Activated effector memory CD4-positive, alpha-beta T cell treated with anti-CD3 and anti-CD28 coated beads, Interleukin-2, amount 50 U/mL, for 16 hours (primary cell): ENCODE data around the gene ROR2.
A peak's percentile ranks its signal among the peaks of the same experiment; 100 is the strongest.

ENCODE experiments used
- DNase-seq: peaks from one replicate; pipeline ENCODE4 v3.0.0-alpha.2; 2020

The ROR2 gene

DNA sequence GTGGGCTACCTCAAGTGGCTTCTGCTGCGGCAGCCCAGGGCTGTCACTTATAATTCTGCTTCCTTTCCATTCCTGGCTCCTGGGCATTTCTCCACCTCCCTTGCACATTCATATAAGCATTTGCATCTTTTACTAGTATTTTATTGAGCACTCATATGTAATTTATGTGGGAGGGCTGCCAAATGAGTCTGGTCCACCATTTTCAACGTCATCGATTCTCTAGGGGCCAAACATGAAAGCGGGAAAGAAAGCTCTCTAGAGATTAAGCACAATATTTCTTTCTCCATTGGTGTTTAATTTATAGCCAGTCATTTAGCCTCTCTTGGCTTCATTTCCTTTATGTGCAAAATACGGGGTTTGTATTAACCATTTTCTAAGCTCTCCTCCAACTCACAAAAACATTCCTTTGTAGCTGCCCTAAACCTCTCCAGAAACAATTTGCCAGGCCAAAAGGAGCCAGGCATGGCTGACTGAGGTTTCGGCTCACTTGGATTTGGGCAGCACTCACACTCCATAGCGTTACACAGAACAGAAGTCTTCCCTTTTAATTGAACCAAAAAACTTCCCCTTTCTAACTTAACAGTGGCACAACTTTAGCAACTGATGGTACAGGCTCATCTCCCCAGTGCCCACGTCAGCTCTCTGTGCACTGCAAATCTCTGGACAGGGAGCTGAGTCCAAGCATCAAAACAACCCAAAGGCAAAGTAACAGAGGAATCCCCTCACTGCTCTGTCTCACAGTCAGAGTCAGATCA, 183.5 kb downstream of the ROR2 start:
- no peak for DNase-seq

DNA sequence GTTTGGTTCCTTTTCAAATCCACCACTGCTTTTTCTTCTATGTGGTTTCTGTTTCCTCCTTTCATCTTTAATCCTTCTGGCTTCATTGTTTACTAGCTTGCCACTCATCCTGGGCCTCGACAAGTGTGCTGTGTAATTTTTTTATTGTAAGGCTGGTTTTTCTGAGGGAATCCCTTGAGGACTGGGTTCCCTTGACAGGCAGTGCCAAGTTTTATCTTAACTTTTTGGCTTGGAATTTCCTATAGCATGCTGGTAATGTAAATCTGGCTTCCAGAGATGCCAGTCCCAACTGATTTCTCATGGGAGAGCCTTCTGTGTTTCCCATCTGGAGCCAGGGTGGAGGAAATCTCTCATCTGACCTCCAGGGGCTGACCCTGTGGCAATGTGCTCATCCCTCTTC, 184.7 kb downstream of the ROR2 start:
- DNase-seq: no peak

DNA sequence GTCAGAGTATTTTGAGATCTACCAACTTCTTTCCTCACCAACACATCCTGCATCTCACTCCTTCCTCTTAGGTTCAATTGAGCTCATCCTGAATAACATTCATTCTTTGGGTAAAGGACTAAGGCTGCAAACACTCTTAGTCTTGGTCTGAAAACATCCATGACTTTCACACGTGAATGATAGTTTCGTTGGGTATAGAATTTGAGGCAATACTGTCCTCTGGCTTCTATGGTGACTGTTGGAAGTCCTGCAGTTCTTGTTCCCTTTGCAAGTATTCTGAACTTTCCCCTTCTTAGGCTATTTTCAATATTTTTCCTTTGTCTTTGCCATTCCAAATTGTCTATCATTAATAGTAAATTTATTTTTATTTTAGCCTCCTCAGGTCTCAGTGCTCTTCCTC, 185.4 kb downstream of the ROR2 start:
- no peak for DNase-seq

GRCh38 chr9:91761362-91761761, 188.7 kb downstream of the ROR2 start:
- no peak for DNase-seq

DNA sequence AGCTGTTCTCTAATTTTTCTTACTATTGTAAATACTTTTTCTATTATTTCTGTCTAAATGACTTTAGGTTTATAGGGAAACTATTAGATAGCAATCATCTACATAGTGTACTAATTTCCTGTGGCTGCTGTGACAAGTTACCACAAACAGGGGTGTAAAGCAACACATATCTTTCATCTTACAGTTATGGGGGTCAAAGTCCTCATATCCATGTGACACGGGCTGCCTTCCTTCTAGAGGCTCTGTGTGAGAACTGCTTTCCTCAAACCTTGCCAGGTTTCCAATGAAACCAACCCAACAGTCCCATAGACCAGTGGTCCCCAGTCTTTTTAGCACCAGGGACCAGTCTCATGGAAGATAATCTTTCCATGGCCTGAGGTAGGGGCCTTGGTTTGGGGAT, 189.1 kb downstream of the ROR2 start:
- DNase-seq: no peak

GRCh38 chr9:91758491-91758981, 191.5 kb downstream of the ROR2 start:
- peak; percentile 67 for DNase-seq

- no peak for DNase-seq
Observed at GRCh38 chr9:91757782-91758181, 192.2 kb downstream of the ROR2 start.

- no peak for DNase-seq
Observed at GRCh38 chr9:91756510-91756780, 193.6 kb downstream of the ROR2 start.

DNA sequence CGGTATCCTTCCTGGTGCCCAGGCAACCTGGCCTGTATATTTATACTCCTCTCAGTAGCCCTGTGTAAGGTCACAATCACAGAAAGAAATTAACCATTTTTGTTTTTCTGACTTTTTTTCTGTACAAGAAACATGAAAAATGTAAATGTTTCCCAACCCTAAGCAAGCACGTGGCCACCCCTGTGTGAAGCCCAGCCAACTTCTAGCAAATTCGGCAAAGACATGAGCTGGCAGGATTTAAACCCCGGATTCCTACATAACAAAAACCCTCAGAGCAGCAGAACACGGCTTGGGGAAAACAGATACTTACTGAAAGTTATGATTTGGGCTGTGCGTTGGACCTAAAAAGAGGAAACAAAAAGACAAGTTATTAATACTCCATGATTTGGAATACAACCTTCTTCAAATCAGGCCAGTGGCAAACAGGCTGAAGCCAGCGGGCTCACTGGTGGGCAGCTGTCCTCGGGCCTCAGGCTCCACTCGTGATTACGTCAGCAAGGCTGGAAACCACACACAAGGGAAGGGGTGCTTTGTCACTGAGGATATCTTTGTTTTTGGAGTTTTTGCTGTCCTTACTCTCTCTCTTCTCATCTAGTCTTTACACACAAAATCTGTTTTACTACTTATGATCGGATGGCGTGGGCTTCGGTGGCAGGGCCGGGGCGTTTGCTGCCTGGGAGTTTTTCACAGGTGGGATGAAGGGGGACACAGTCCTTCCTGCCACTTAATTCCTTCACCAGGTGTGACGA, 194.1 kb downstream of the ROR2 start:
- DNase-seq: no peak

GRCh38 chr9:91753711-91754110, 196.3 kb downstream of the ROR2 start:
- no peak for DNase-seq

DNA sequence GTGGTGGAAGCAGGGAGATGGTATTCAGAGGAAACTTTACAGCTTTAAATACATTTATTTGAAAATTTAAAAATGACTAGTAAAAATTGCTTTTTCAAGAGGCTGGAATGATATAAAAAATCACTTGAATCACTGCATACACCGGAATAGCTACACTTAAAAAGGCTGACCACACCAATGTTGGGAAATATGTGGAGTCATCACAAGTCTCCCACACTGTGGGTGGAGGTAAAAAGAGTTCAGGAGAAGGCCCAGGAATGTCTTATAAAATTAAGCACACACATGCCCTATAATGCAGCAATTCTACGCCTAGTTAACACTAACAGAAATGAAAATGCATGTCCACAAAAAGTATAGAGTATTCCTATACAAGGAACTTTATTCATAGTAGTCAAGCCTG, 198.1 kb downstream of the ROR2 start:
- DNase-seq: no peak

DNA sequence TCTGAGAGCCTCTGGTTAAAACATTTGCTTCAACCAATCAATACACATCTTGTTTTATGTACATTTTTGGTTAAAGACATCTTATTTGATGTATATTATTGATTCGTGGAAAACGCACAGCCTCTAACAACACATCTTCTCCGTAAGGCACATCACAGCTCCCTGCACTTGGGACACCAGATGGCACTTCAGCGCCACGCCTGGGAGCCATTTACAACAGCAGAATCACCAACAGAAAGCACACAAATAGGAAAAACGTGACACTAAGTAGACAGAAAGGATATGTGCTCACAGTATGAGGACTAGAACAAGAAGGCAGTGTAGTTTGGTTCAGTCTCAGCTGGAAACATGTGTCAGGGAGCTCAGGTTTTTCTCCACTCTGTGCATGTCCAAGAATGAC, 199.7 kb downstream of the ROR2 start:
- no peak for DNase-seq

DNA sequence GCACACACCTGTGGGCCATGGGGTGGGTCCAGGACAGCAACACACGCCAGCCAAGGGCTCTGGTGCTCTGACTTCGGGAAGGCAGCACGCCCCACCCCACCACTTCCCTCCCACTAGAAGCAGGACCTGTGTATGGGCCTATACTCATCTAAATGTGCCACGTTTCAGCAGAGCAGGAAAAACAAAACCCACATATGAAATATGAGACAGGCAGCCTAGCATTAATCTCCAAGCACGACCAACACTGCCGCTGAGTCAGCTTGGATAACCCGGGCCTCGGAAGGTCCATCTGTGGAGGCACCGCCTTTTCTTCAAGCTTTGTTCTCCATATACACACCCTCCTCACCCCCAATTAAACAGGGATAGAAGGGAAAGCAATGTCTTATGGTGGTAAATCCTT, 203.1 kb downstream of the ROR2 start:
- DNase-seq: no peak

DNA sequence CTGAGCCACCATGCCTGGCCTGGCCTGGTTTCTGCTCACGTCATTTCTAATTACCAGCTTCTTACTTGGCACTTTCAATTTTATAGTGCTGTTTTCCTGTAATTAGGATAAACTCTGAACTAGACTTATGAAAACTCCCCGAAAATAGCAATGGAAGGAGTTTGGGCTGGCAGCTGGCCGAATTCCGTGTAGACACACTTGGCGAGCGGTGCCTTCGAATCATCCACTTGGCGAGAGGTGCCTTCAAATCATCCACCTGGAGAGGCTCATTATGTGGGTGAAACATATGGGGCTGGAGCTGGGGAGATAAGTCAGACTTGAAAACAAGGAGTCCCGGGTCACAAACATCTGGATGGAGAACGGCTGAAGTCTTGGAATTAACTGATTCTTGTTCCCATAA, 203.7 kb downstream of the ROR2 start:
- DNase-seq: no peak

- no peak for DNase-seq
Observed at GRCh38 chr9:91744114-91744513, 205.9 kb downstream of the ROR2 start.

DNA sequence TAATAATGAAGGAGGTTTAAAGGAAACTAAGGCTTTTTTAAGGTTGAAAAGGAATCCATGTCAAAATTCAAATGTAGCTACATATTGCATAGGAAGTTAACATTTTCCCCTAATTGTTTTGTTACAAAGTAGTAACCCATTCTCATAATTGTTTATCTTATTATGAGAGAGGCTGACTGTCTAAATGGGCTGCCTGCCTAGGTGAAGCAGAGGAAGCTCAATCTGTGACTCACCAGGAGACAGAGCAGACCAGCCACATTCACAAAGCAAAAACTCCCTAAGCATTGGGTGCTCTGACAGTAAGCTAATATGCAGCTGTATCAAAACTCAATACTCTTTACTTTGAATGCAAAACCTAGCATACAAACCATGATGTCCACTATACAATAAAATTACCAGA, 208.5 kb downstream of the ROR2 start:
- no peak for DNase-seq

- DNase-seq: no peak
Observed at GRCh38 chr9:91740701-91741100, 209.3 kb downstream of the ROR2 start.

DNA sequence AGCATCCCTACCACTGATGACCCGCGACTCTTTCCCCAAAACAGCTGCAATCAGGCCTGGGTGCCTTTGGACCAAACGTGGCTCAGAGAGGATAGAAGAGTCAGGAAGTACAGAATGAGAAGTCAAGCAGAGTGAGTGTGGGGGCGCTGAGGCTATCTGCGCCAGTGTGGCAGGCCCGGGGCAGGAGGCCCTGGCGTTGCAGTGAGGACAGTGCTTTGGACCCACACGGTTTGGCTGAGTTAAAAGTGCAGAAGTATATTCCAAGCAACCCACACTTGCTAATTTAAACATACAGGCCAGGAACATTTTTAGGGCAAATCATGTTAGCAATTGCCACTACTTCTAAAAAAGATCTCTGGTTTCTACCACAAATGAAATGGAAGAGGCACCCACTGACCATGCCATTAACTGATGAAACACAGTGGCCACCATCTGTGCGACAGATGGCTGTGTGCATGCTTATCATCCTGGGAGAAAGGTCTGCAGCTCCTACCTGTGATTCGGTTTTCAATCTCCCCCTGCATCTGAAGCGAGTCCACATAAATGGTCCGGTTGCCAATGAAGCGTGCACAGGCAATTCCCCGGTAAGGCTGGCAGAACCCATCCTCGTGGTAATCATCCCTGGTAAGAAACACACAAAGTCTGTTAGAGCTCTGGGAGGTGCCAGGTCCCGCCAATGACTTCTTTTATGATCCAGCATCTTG, 213.0 kb downstream of the ROR2 start:
- DNase-seq: no peak

DNA sequence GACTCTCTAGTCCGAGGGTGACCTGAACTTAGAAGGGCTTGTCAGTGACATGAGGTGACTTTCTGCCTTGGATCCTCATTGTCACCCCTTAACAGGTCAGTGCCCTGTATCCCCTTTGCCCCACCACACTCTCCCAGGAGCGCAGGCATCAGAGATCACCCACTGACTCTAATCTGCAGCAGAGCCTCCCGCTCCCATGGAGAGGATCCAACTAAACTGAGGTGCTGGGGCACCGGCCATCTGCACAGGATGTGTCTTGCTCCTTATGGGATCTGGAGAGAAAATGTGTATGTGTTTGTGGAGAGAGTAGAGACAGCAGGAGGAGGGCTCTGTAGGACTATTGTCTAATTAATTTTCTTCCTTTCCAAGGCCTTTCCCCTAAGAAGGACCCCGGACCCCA, 213.7 kb downstream of the ROR2 start:
- DNase-seq: no peak

DNA sequence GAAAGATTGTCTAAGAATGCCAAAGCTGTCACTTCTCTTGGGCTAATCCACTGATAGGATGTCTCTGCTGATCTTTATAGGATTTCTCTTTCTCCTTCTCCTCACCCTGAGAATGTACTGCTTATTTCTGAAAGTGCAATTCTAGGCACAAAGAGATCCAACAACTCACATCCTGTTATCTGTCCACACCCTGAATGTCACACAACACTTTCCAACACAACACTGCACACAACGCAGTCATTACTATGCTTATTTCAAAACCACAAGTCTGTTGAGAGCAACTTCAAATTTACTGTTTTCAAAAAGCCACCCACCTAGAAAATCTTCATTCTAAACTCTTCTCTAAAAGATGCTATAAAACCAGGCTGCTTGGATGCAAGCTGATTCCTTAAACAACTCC, 215.0 kb downstream of the ROR2 start:
- DNase-seq: no peak

DNA sequence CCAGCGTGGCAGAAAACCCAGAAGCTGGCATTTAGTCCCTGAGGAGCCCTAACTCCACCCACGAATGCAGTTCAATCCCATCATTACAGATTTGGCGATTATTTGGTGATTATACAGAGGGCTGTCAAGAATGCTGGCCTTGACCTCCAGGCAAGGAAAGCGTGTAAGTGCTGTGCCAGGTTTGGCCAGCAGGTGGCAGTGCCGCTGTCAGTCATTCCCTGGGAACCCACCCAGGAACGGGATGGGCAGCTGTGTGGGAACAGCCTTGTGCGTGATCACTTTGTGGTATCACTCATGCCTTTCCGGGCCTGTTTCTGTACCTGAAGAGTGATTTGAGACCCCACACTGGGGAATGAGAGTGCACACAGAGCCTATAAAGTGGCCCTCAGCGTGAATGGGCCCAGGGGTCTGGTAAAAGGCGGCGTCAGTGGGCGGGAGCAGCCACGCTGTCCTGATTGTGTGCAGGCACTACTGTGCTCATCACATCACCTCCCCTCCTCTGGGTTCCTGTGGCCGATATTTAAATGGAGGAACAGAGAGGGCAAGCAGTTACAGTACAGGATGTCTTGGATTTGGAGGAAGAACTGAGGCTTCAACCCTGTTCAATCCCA, 215.6 kb downstream of the ROR2 start:
- peak; percentile 88 for DNase-seq

- no peak for DNase-seq
Observed at GRCh38 chr9:91733006-91733624, 216.9 kb downstream of the ROR2 start.
